ENCODE measurements around the gene EXOC1L. TPM values are rescaled to one million over a fixed set of nuclear protein-coding genes. Genes with fewer than 3 reads are reported as not detected.

Gene EXOC1L
- total RNA-seq, 1 donor from 2014 or later: not detected

DNA sequence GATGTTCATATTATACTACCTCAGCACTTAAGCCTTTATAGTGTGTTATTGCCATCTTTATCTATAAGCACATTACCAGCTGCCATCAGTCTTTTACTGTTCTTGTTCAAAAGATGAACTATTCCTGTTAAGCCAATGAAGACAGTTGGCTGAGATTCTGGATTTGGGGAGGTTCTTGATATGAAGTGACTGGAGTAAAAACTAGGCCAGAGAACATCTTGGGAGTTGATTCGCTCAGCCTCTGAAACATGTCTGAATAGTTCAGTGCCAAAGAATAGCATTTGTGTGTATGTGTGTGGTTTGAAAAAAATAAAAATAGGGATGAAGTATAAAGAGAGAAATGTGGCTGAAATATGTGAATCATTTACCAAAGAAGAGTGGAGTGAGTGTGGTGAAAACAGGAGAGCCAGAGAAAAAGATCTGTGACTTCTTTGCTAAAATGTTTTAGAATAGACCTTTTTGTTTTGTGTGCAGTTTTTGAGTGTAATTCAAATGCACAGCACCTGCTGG lies 49.0 kb downstream of the EXOC1L start:
- H3K4me3 Mint-ChIP-seq (ENCODE audit: unreplicated experiment): peak overlapping the region; percentile 7
- TF ChIP-seq, protein P1, sequence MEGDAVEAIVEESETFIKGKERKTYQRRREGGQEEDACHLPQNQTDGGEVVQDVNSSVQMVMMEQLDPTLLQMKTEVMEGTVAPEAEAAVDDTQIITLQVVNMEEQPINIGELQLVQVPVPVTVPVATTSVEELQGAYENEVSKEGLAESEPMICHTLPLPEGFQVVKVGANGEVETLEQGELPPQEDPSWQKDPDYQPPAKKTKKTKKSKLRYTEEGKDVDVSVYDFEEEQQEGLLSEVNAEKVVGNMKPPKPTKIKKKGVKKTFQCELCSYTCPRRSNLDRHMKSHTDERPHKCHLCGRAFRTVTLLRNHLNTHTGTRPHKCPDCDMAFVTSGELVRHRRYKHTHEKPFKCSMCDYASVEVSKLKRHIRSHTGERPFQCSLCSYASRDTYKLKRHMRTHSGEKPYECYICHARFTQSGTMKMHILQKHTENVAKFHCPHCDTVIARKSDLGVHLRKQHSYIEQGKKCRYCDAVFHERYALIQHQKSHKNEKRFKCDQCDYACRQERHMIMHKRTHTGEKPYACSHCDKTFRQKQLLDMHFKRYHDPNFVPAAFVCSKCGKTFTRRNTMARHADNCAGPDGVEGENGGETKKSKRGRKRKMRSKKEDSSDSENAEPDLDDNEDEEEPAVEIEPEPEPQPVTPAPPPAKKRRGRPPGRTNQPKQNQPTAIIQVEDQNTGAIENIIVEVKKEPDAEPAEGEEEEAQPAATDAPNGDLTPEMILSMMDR (IDR thresholded peaks at IDR 0.05; ENCODE audit: unreplicated experiment): no peak
- H3K4me1 Mint-ChIP-seq (ENCODE audit: unreplicated experiment): no peaks in the 10 kb centered on the region
- no peaks in the 10 kb centered on the region for H3K9me3 Mint-ChIP-seq (ENCODE audit: unreplicated experiment)
- peaks cover 1% of the 10 kb centered on the region for H3K27me3 Mint-ChIP-seq (ENCODE audit: unreplicated experiment)
- no peak overlapping the region for H3K27ac Mint-ChIP-seq (ENCODE audit: unreplicated experiment)
- no peak for DNase-seq (ENCODE audit: low spot score)
- H3K36me3 Mint-ChIP-seq (ENCODE audit: low read depth, unreplicated experiment): peaks cover 14% of the 10 kb centered on the region

DNA sequence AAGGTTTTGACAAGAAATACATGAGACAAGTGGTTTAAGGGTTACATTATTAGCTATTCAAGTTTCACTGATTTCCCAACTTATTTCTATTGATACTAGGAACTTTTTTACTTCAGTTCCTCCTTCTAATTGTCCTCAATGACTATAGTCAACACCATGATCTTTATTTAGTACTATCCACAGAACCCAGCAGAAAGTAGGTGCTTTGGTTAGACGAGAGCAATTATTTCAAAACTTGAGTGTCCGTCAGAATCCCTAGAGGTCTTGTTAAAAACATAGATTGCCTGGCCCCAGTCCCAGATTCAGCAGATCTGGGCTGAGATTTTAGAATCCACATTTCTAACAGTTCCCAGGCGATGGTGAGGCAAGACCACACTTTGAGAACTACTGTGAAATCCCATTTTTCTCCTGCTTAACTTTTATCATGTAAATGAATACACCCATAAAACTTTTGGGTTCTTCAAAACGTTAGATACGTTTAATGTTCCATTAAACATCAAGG lies 51.8 kb downstream of the EXOC1L start:
- DNase-seq (ENCODE audit: low spot score): no peak
- Mint-ChIP-seq H3K36me3 (ENCODE audit: low read depth, unreplicated experiment) (peaks cover 14% of the 10 kb centered on the region), H3K4me1 (ENCODE audit: unreplicated experiment) (no peaks in the 10 kb centered on the region), H3K27me3 (ENCODE audit: unreplicated experiment) (peaks cover 1% of the 10 kb centered on the region), H3K4me3 (ENCODE audit: unreplicated experiment) (no peak overlapping the region), H3K27ac (ENCODE audit: unreplicated experiment) (no peak overlapping the region), H3K9me3 (ENCODE audit: unreplicated experiment) (no peaks in the 10 kb centered on the region)
- TF ChIP-seq, protein P1 (IDR thresholded peaks at IDR 0.05; ENCODE audit: unreplicated experiment): no peak

DNA sequence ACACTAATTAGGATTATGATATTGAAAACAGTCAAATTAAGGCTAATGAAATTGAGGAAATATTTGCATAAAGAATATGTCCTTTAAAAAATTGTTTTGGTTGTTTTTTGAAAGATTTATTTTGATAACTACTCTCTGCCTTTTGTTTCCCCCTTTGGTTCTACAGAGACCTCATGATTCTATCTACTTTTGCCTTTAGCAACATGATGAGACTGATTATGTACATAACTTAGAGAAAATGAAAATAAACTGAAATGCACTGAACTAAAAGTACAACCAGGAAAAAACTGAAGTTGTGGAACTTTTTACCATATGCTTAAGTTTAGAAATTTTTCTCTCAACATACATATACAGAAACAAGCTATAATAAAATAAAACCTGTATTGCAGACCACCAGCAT lies 55.2 kb downstream of the EXOC1L start:
- TF ChIP-seq, protein P1 (IDR thresholded peaks at IDR 0.05; ENCODE audit: unreplicated experiment): no peak
- DNase-seq (ENCODE audit: low spot score): no peak
- no peak overlapping the region for H3K4me3 Mint-ChIP-seq (ENCODE audit: unreplicated experiment)
- H3K4me1 Mint-ChIP-seq (ENCODE audit: unreplicated experiment): no peaks in the 10 kb centered on the region
- no peaks in the 10 kb centered on the region for H3K27me3 Mint-ChIP-seq (ENCODE audit: unreplicated experiment)
- H3K27ac Mint-ChIP-seq (ENCODE audit: unreplicated experiment): no peak overlapping the region
- H3K9me3 Mint-ChIP-seq (ENCODE audit: unreplicated experiment): no peaks in the 10 kb centered on the region
- H3K36me3 Mint-ChIP-seq (ENCODE audit: low read depth, unreplicated experiment): peaks cover 14% of the 10 kb centered on the region

DNA sequence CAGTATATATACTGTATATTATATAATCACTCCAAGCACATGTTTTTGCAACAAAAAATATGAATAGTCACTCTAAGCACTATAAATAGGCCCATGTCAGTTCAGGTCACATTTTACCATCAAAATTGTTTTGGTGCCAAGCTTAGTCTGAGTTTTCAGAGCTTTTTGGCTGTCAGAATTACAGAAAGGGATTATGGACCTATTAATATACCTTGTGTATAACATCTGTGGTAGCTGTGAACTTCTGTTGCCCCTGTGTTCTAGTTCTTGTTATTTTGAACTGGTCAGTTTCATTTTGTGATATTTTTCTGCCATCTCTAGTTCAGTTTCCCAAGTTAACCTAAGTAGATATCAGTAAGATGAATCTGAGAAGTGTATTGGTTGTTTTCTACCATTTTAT lies 56.8 kb downstream of the EXOC1L start:
- no peaks in the 10 kb centered on the region for H3K9me3 Mint-ChIP-seq (ENCODE audit: unreplicated experiment)
- H3K27me3 Mint-ChIP-seq (ENCODE audit: unreplicated experiment): no peaks in the 10 kb centered on the region
- H3K36me3 Mint-ChIP-seq (ENCODE audit: low read depth, unreplicated experiment): peaks cover 22% of the 10 kb centered on the region
- DNase-seq (ENCODE audit: low spot score): no peak
- no peaks in the 10 kb centered on the region for H3K4me1 Mint-ChIP-seq (ENCODE audit: unreplicated experiment)
- no peak overlapping the region for H3K4me3 Mint-ChIP-seq (ENCODE audit: unreplicated experiment)
- no peak overlapping the region for H3K27ac Mint-ChIP-seq (ENCODE audit: unreplicated experiment)
- TF ChIP-seq, protein P1 (IDR thresholded peaks at IDR 0.05; ENCODE audit: unreplicated experiment): no peak

DNA sequence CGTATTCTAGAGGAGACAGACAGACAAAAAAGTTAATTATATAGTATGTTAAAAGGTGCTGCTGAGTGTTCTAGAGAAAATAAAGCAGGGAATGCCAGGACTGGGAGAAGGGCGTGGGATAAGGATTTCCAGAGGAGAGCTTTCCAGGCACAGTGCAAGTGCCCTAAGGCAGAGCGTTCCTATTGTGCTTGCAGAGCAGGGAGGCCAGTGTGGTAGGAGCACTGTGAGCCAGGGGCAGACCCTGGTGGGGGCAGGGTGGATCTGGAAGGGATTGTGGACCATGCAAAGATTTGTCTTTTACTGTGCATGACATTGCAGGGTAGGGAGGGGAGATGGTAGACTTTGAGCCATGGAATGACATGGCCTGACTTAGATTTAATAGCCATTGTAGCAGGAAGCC lies 59.6 kb downstream of the EXOC1L start:
- Mint-ChIP-seq H3K36me3 (ENCODE audit: low read depth, unreplicated experiment) (peaks cover 28% of the 10 kb centered on the region), H3K9me3 (ENCODE audit: unreplicated experiment) (no peaks in the 10 kb centered on the region), H3K4me3 (ENCODE audit: unreplicated experiment) (no peak overlapping the region), H3K27ac (ENCODE audit: unreplicated experiment) (no peak overlapping the region), H3K4me1 (ENCODE audit: unreplicated experiment) (no peaks in the 10 kb centered on the region), H3K27me3 (ENCODE audit: unreplicated experiment) (no peaks in the 10 kb centered on the region)
- TF ChIP-seq, protein P1 (IDR thresholded peaks at IDR 0.05; ENCODE audit: unreplicated experiment): no peak
- DNase-seq (ENCODE audit: low spot score): no peak

All from endothelial cell (in vitro differentiated cells).